Smooth muscle cell (in vitro differentiated cells): ENCODE data around the gene LYZ. TPM values are rescaled to one million over a fixed set of nuclear protein-coding genes. Genes with fewer than 3 reads are reported as not detected.

ENCODE experiments used
- DNase-seq: peaks from one replicate; lab custom pipeline; 2025; ENCODE audit not compliant: unreplicated experiment; lab: John Stamatoyannopoulos, UW
- H2AFZ ChIP-seq: fragments of 200-600 bp; sonication (generic); 2 replicates; pipeline ENCODE4 v1.6.0; 2016; ENCODE audit warnings: antibody characterized with exemption, low read depth, mild to moderate bottlenecking
- H3F3A ChIP-seq: fragments of 200-600 bp; sonication (generic); 2 replicates; pipeline ENCODE4 v1.6.0; 2017; ENCODE audit warnings: antibody characterized with exemption, low read depth
- H3K27ac ChIP-seq: fragments of 200-600 bp; sonication (generic); 2 replicates; pipeline ENCODE4 v1.5.1; 2016; ENCODE audit warnings: low read depth, mild to moderate bottlenecking
- H3K27me3 ChIP-seq: fragments of 200-600 bp; sonication (generic); 2 replicates; pipeline ENCODE4 v1.6.1; 2016; ENCODE audit warnings: low read depth, mild to moderate bottlenecking
- H3K36me3 ChIP-seq: fragments of 200-600 bp; sonication (generic); 2 replicates; pipeline ENCODE4 v1.5.1; 2016; ENCODE audit warnings: low read depth
- H3K4me1 ChIP-seq: fragments of 200-600 bp; sonication (generic); 2 replicates; pipeline ENCODE4 v1.5.1; 2016; ENCODE audit warnings: low read depth
- H3K4me2 ChIP-seq: fragments of 200-600 bp; sonication (generic); 2 replicates; pipeline ENCODE4 v1.6.0; 2016; ENCODE audit warnings: mild to moderate bottlenecking
- H3K4me3 ChIP-seq: fragments of 200-600 bp; sonication (generic); 2 replicates; pipeline ENCODE4 v1.5.1; 2016; ENCODE audit warnings: mild to moderate bottlenecking
- H3K79me2 ChIP-seq: fragments of 200-600 bp; sonication (generic); 2 replicates; pipeline ENCODE4 v1.6.0; 2016; ENCODE audit warnings: low read depth, mild to moderate bottlenecking
- H3K9ac ChIP-seq: fragments of 200-600 bp; sonication (generic); 2 replicates; pipeline ENCODE4 v1.6.0; 2016; ENCODE audit warnings: low read depth
- H3K9me3 ChIP-seq: fragments of 200-600 bp; sonication (generic); replicated peaks from 2 replicates; pipeline ENCODE4 v1.5.1; 2016; ENCODE audit warnings: low read depth
- H4K20me1 ChIP-seq: fragments of 200-600 bp; sonication (generic); 2 replicates; pipeline ENCODE4 v1.6.0; 2016; ENCODE audit warnings: low read depth
- CTCF ChIP-seq: fragments of 200-600 bp; sonication (generic); IDR thresholded peaks from 2 replicates; pipeline ENCODE4 v1.5.1; 2017; ENCODE audit warnings: borderline replicate concordance, mild to moderate bottlenecking, antibody characterized with exemption; ENCODE audit not compliant: insufficient read depth, poor library complexity, severe bottlenecking
- WGBS: methylation state at CpG from one replicate; pipeline ENCODE4 v1.1.7; 2016; ENCODE audit warnings: low lambda C conversion rate; 5-methylcytosine and 5-hydroxymethylcytosine counted together
- polyA plus RNA-seq: library from polyadenylated mRNA; unstranded; fragments of >200 nt; fragmentation: Nextera tagmentation; extraction: Ambion mirVana; gene quantifications from 2 replicates; pipeline ENCODE4 v1.2.1, GENCODE V29; 2016
- total RNA-seq: library from RNA; depleted of rRNA; stranded (reverse); fragments of >200 nt; gene quantifications from 2 replicates; pipeline ENCODE4 v1.2.3, GENCODE V29; 2014

Gene LYZ
- total and polyA plus RNA-seq, 2 experiments from 2014 or later, result not detected

- Histone ChIP-seq H3K27ac (no peak overlapping the region), H3K9ac (no peak overlapping the region), H2AFZ (no peak overlapping the region), H3K4me1 (peaks cover 5% of the 10 kb centered on the region), H4K20me1 (no peaks in the 10 kb centered on the region), H3K36me3 (no peaks in the 10 kb centered on the region), H3K4me2 (no peak overlapping the region), H3K4me3 (no peak overlapping the region), H3K9me3 (no peaks in the 10 kb centered on the region), H3K27me3 (no peaks in the 10 kb centered on the region), H3F3A (no peaks in the 10 kb centered on the region), H3K79me2 (no peaks in the 10 kb centered on the region)
- no peak for DNase-seq
- 75% methylated on average over 2 of the region's 2 CpGs for WGBS
- TF ChIP-seq CTCF, result no peak
Observed at GRCh38 chr12:69342421-69342820, 5.8 kb upstream of the LYZ start.

- H3K9ac ChIP-seq, result no peak overlapping the region
- H3K36me3 ChIP-seq, result no peaks in the 10 kb centered on the region
- no peak for TF ChIP-seq CTCF
- H2AFZ ChIP-seq, result no peak overlapping the region
- H3K27ac ChIP-seq, result no peak overlapping the region
- H4K20me1 ChIP-seq, result no peaks in the 10 kb centered on the region
- no peak overlapping the region for H3K4me2 ChIP-seq
- no peaks in the 10 kb centered on the region for H3K27me3 ChIP-seq
- no peaks in the 10 kb centered on the region for H3K79me2 ChIP-seq
- no peaks in the 10 kb centered on the region for H3F3A ChIP-seq
- peaks cover 5% of the 10 kb centered on the region for H3K4me1 ChIP-seq
- H3K4me3 ChIP-seq, result no peak overlapping the region
- no peak for DNase-seq
- WGBS, result 76% methylated on average over 3 of the region's 3 CpGs
- no peaks in the 10 kb centered on the region for H3K9me3 ChIP-seq
Observed at GRCh38 chr12:69343357-69343756, 4.8 kb upstream of the LYZ start.

GRCh38 chr12:69343885-69344612 is 4.1 kb upstream of the LYZ start:
- Histone ChIP-seq H3K9me3 (no peaks in the 10 kb centered on the region), H3K4me1 (peaks cover 5% of the 10 kb centered on the region), H3K27ac (no peak overlapping the region), H4K20me1 (no peaks in the 10 kb centered on the region), H3K36me3 (no peaks in the 10 kb centered on the region), H3K4me3 (no peak overlapping the region), H3K9ac (no peak overlapping the region), H2AFZ (no peak overlapping the region), H3K4me2 (no peak overlapping the region), H3K27me3 (no peaks in the 10 kb centered on the region), H3K79me2 (no peaks in the 10 kb centered on the region), H3F3A (no peaks in the 10 kb centered on the region)
- DNase-seq, result no peak
- 64% methylated on average over 3 of the region's 3 CpGs for WGBS
- no peak for TF ChIP-seq CTCF

- WGBS, result 95% methylated on average over 2 of the region's 2 CpGs
- no peak overlapping the region for H3K4me3 ChIP-seq
- H3K9ac ChIP-seq, result no peak overlapping the region
- TF ChIP-seq CTCF, result no peak
- no peaks in the 10 kb centered on the region for H3F3A ChIP-seq
- no peak overlapping the region for H2AFZ ChIP-seq
- H3K27me3 ChIP-seq, result no peaks in the 10 kb centered on the region
- H3K36me3 ChIP-seq, result no peaks in the 10 kb centered on the region
- no peak overlapping the region for H3K27ac ChIP-seq
- H4K20me1 ChIP-seq, result no peaks in the 10 kb centered on the region
- H3K79me2 ChIP-seq, result no peaks in the 10 kb centered on the region
- DNase-seq, result no peak
- no peak overlapping the region for H3K4me2 ChIP-seq
- no peaks in the 10 kb centered on the region for H3K9me3 ChIP-seq
- peaks cover 5% of the 10 kb centered on the region for H3K4me1 ChIP-seq
Observed at GRCh38 chr12:69345077-69345476, 3.1 kb upstream of the LYZ start.
